ENCODE results near the gene FFAR1.

GRCh38 chr19:35331551-35332214, 16.0 kb upstream of the FFAR1 start:
- TF ChIP-seq POLR2A (IDR thresholded peaks at IDR 0.05) = no peak
- no peak for TF ChIP-seq CTCF (IDR thresholded peaks at IDR 0.05)

All from testis (tissue), 2 donors.